OCI-LY1 (cell line): ENCODE measurements around the gene MS4A4A.
A peak's percentile ranks its signal among the peaks of the same experiment; 100 is the strongest.

Experiments
- H2AFZ ChIP-seq: fragments of 200-600 bp; sonication (generic), shearing (Covaris generic); 2 replicates; pipeline ENCODE4 v1.6.0; 2014; ENCODE audit warnings: antibody characterized with exemption, mild to moderate bottlenecking, low read length
- H3F3A ChIP-seq: fragments of 200-600 bp; sonication (generic), shearing (Covaris generic); 2 replicates; pipeline ENCODE4 v1.6.0; 2014; ENCODE audit warnings: mild to moderate bottlenecking, antibody characterized with exemption, low read length, moderate library complexity; ENCODE audit not compliant: insufficient read depth
- H3K27ac ChIP-seq: fragments of 200-600 bp; sonication (generic); 2 replicates; pipeline ENCODE4 v1.5.1; 2014; ENCODE audit warnings: low read length, mixed run types, mild to moderate bottlenecking, low read depth; ENCODE audit not compliant: poor library complexity, severe bottlenecking
- H3K27me3 ChIP-seq: fragments of 200-600 bp; sonication (generic); 2 replicates; pipeline ENCODE4 v1.6.0; 2014; ENCODE audit warnings: antibody characterized with exemption, mild to moderate bottlenecking, low read length, moderate library complexity; ENCODE audit not compliant: insufficient read depth
- H3K36me3 ChIP-seq: fragments of 200-600 bp; sonication (generic); 2 replicates; pipeline ENCODE4 v1.6.1; 2014; ENCODE audit warnings: mild to moderate bottlenecking, antibody characterized with exemption, low read length, moderate library complexity, mixed read lengths; ENCODE audit not compliant: insufficient read depth
- H3K4me1 ChIP-seq: fragments of 200-600 bp; sonication (generic); 2 replicates; pipeline ENCODE4 v1.5.1; 2014; ENCODE audit warnings: mild to moderate bottlenecking, low read length, moderate library complexity; ENCODE audit not compliant: insufficient read depth, severe bottlenecking
- H3K4me2 ChIP-seq: fragments of 200-600 bp; sonication (generic), shearing (Covaris generic); 2 replicates; pipeline ENCODE4 v1.6.1; 2014; ENCODE audit warnings: low read length
- H3K4me3 ChIP-seq: fragments of 200-600 bp; sonication (generic); 2 replicates; pipeline ENCODE4 v1.5.1; 2014; ENCODE audit warnings: low read length, low read depth, mild to moderate bottlenecking, mixed read lengths; ENCODE audit not compliant: poor library complexity, severe bottlenecking
- H3K79me2 ChIP-seq: fragments of 200-600 bp; shearing (Covaris generic); 2 replicates; pipeline ENCODE4 v1.6.1; 2016; ENCODE audit warnings: mixed run types, low read length, mixed read lengths; ENCODE audit not compliant: insufficient read depth
- H3K9ac ChIP-seq: fragments of 200-600 bp; sonication (generic), shearing (Covaris generic); 2 replicates; pipeline ENCODE4 v1.6.1; 2014; ENCODE audit warnings: mild to moderate bottlenecking, low read length, mixed read lengths
- H3K9me2 ChIP-seq: fragments of 200-600 bp; sonication (generic), shearing (Covaris generic); 2 replicates; pipeline ENCODE4 v1.6.1; 2014; ENCODE audit warnings: low read depth, mild to moderate bottlenecking, low read length, mixed read lengths
- H3K9me3 ChIP-seq: fragments of 200-600 bp; shearing (Covaris generic); 2 replicates; pipeline ENCODE4 v1.6.1; 2014; ENCODE audit warnings: low read length, mixed read lengths
- H4K20me1 ChIP-seq: fragments of 200-600 bp; sonication (generic), shearing (Covaris generic); 2 replicates; pipeline ENCODE4 v1.6.0; 2016; ENCODE audit warnings: mild to moderate bottlenecking, low read length; ENCODE audit not compliant: insufficient read depth
- CTCF ChIP-seq: fragments of 200-600 bp; sonication (generic), shearing (Covaris generic); IDR thresholded peaks from 2 replicates; pipeline ENCODE4 v1.5.1; 2017; ENCODE audit warnings: mild to moderate bottlenecking, antibody characterized with exemption, low read length, moderate library complexity, mixed read lengths
- EZH2 ChIP-seq: fragments of 200-600 bp; sonication (generic), shearing (Covaris generic); IDR thresholded peaks from 2 replicates; pipeline ENCODE4 v1.8.0; 2017; ENCODE audit warnings: borderline replicate concordance, mixed run types, mild to moderate bottlenecking, antibody characterized with exemption, low read length, moderate library complexity, mixed read lengths

MS4A4A gene

GRCh38 chr11:60344146-60344545 is 63.7 kb downstream of the MS4A4A start:
- no peaks in the 10 kb centered on the region for H3K9me3 ChIP-seq
- no peaks in the 10 kb centered on the region for H3F3A ChIP-seq
- H3K27ac ChIP-seq: no peak overlapping the region
- H3K79me2 ChIP-seq: no peaks in the 10 kb centered on the region
- H3K4me3 ChIP-seq: no peak overlapping the region
- 0 out of 2 replicates have a peak, but pooled peaks cover 2% of the 10 kb centered on the region for H3K27me3 ChIP-seq
- no peaks in the 10 kb centered on the region for H4K20me1 ChIP-seq
- no peak overlapping the region for H3K9ac ChIP-seq
- TF ChIP-seq CTCF: no peak
- no peak for TF ChIP-seq EZH2
- H3K4me2 ChIP-seq: no peak overlapping the region
- no peak overlapping the region for H2AFZ ChIP-seq
- no peaks in the 10 kb centered on the region for H3K9me2 ChIP-seq
- no peaks in the 10 kb centered on the region for H3K4me1 ChIP-seq
- H3K36me3 ChIP-seq: no peaks in the 10 kb centered on the region

- H3K4me1 ChIP-seq: no peaks in the 10 kb centered on the region
- no peaks in the 10 kb centered on the region for H4K20me1 ChIP-seq
- H2AFZ ChIP-seq: no peak overlapping the region
- TF ChIP-seq CTCF: peak; percentile 74
- no peak for TF ChIP-seq EZH2
- H3K9me2 ChIP-seq: no peaks in the 10 kb centered on the region
- H3K9me3 ChIP-seq: no peaks in the 10 kb centered on the region
- no peak overlapping the region for H3K4me2 ChIP-seq
- H3K36me3 ChIP-seq: no peaks in the 10 kb centered on the region
- H3K79me2 ChIP-seq: no peaks in the 10 kb centered on the region
- H3K27ac ChIP-seq: no peak overlapping the region
- no peak overlapping the region for H3K9ac ChIP-seq
- no peaks in the 10 kb centered on the region for H3F3A ChIP-seq
- H3K27me3 ChIP-seq: 0 out of 2 replicates have a peak, but pooled peaks cover 7% of the 10 kb centered on the region
- H3K4me3 ChIP-seq: no peak overlapping the region
Measured at GRCh38 chr11:60345489-60345888, 65.0 kb downstream of the MS4A4A start.

GRCh38 chr11:60347084-60347797 is 66.8 kb downstream of the MS4A4A start:
- H3K27ac ChIP-seq: no peak overlapping the region
- no peaks in the 10 kb centered on the region for H3K79me2 ChIP-seq
- TF ChIP-seq CTCF (no peak), EZH2 (no peak)
- no peak overlapping the region for H2AFZ ChIP-seq
- H4K20me1 ChIP-seq: no peaks in the 10 kb centered on the region
- H3F3A ChIP-seq: no peaks in the 10 kb centered on the region
- no peak overlapping the region for H3K4me3 ChIP-seq
- no peak overlapping the region for H3K9ac ChIP-seq
- H3K4me2 ChIP-seq: no peak overlapping the region
- no peaks in the 10 kb centered on the region for H3K4me1 ChIP-seq
- no peaks in the 10 kb centered on the region for H3K36me3 ChIP-seq
- 0 out of 2 replicates have a peak, but pooled peaks cover 7% of the 10 kb centered on the region for H3K27me3 ChIP-seq
- H3K9me2 ChIP-seq: no peaks in the 10 kb centered on the region
- H3K9me3 ChIP-seq: no peaks in the 10 kb centered on the region
